H9 (cell line): ENCODE data around the gene PATE3. TPM values are rescaled to one million over a fixed set of nuclear protein-coding genes. Genes with fewer than 3 reads are reported as not detected.

Experiments used
- DNase-seq: peaks from one replicate; pipeline ENCODE4 v3.0.0-alpha.2; 2017
- H2AFZ ChIP-seq: one replicate; pipeline ENCODE4 v1.6.1; 2013; ENCODE audit warnings: mild to moderate bottlenecking, low read length, control low read depth, moderate library complexity
- H2AK5ac ChIP-seq: 2 replicates; pipeline ENCODE4 v1.6.1; 2013; ENCODE audit warnings: low read length, control low read depth, mixed read lengths; ENCODE audit not compliant: insufficient read length
- H2BK120ac ChIP-seq: one replicate; pipeline ENCODE4 v1.6.1; 2013; ENCODE audit warnings: low read depth, mild to moderate bottlenecking, low read length, control low read depth, inconsistent platforms; ENCODE audit not compliant: poor library complexity, severe bottlenecking
- H2BK12ac ChIP-seq: 2 replicates; pipeline ENCODE4 v1.6.1; 2013; ENCODE audit warnings: low read length, control low read depth, mixed read lengths, low read depth; ENCODE audit not compliant: insufficient read length
- H2BK15ac ChIP-seq: 2 replicates; pipeline ENCODE4 v1.6.1; 2013; ENCODE audit warnings: low read depth, low read length, control low read depth
- H2BK20ac ChIP-seq: one replicate; pipeline ENCODE4 v1.6.1; 2013; ENCODE audit warnings: low read depth, mild to moderate bottlenecking, low read length, control low read depth, inconsistent platforms; ENCODE audit not compliant: poor library complexity, severe bottlenecking
- H2BK5ac ChIP-seq: 2 replicates; pipeline ENCODE4 v1.6.1; 2013; ENCODE audit warnings: low read length, control low read depth, mixed read lengths; ENCODE audit not compliant: insufficient read length
- H3K14ac ChIP-seq: 2 replicates; pipeline ENCODE4 v1.6.1; 2013; ENCODE audit warnings: low read length, control low read depth; ENCODE audit not compliant: insufficient read depth
- H3K18ac ChIP-seq: 2 replicates; pipeline ENCODE4 v1.6.1; 2013; ENCODE audit warnings: low read depth, mild to moderate bottlenecking, mixed read lengths, low read length, control low read depth; ENCODE audit not compliant: insufficient read length
- H3K23ac ChIP-seq: 2 replicates; pipeline ENCODE4 v1.6.1; 2013; ENCODE audit warnings: low read length, control low read depth, mixed read lengths, low read depth; ENCODE audit not compliant: insufficient read length
- H3K23me2 ChIP-seq: 2 replicates; pipeline ENCODE4 v1.6.1; 2013; ENCODE audit warnings: low read depth, mild to moderate bottlenecking, mixed read lengths, low read length, control low read depth; ENCODE audit not compliant: insufficient read length, poor library complexity, severe bottlenecking
- H3K27ac ChIP-seq: 2 replicates; pipeline ENCODE4 v1.5.1; 2013; ENCODE audit warnings: low read length, control low read depth, mixed read lengths, low read depth; ENCODE audit not compliant: insufficient read length
- H3K27me3 ChIP-seq: 2 replicates; pipeline ENCODE4 v1.6.1; 2013; ENCODE audit warnings: low read length, control low read depth, inconsistent platforms; ENCODE audit not compliant: insufficient read depth
- H3K4ac ChIP-seq: 2 replicates; pipeline ENCODE4 v1.6.1; 2013; ENCODE audit warnings: low read depth, mild to moderate bottlenecking, control low read depth, inconsistent platforms, low read length, moderate library complexity
- H3K4me1 ChIP-seq: 2 replicates; pipeline ENCODE4 v1.6.1; 2013; ENCODE audit warnings: low read length, control low read depth, inconsistent platforms; ENCODE audit not compliant: insufficient read depth
- H3K4me2 ChIP-seq: 2 replicates; pipeline ENCODE4 v1.6.1; 2013; ENCODE audit warnings: low read length, control low read depth, mixed read lengths; ENCODE audit not compliant: insufficient read length, insufficient read depth
- H3K56ac ChIP-seq: 2 replicates; pipeline ENCODE4 v1.6.1; 2013; ENCODE audit warnings: low read depth, mild to moderate bottlenecking, mixed read lengths, low read length, control low read depth; ENCODE audit not compliant: insufficient read length
- H3K79me1 ChIP-seq: 2 replicates; pipeline ENCODE4 v1.6.1; 2013; ENCODE audit warnings: low read depth, mild to moderate bottlenecking, moderate library complexity, low read length, control low read depth, inconsistent platforms; ENCODE audit not compliant: insufficient read depth, poor library complexity, severe bottlenecking
- H3K79me2 ChIP-seq: 2 replicates; pipeline ENCODE4 v1.6.1; 2013; ENCODE audit warnings: low read length, control low read depth, inconsistent platforms; ENCODE audit not compliant: insufficient read depth
- H3K9ac ChIP-seq: 2 replicates; pipeline ENCODE4 v1.6.1; 2013; ENCODE audit warnings: low read length, control low read depth, mixed read lengths; ENCODE audit not compliant: insufficient read length; ENCODE audit errors: extremely low read depth
- H3K9me3 ChIP-seq: one replicate; pipeline ENCODE4 v1.6.1; 2013; ENCODE audit warnings: low read depth, low read length, inconsistent platforms; ENCODE audit not compliant: control insufficient read depth
- H3T11ph ChIP-seq: one replicate; pipeline ENCODE4 v1.6.1; 2013; ENCODE audit warnings: mild to moderate bottlenecking, low read length, control low read depth, inconsistent platforms
- H4K20me1 ChIP-seq: one replicate; pipeline ENCODE4 v1.6.1; 2013; ENCODE audit not compliant: control insufficient read depth, insufficient read length, insufficient read depth
- H4K5ac ChIP-seq: 2 replicates; pipeline ENCODE4 v1.6.1; 2013; ENCODE audit warnings: low read depth, mild to moderate bottlenecking, mixed read lengths, low read length, control low read depth; ENCODE audit not compliant: insufficient read length
- H4K8ac ChIP-seq: replicated peaks from 2 replicates; pipeline ENCODE4 v1.6.1; 2013; ENCODE audit warnings: low read length, control low read depth, mixed read lengths, low read depth; ENCODE audit not compliant: insufficient read length
- H4K91ac ChIP-seq: 2 replicates; pipeline ENCODE4 v1.6.1; 2013; ENCODE audit warnings: low read depth, mild to moderate bottlenecking, moderate library complexity, mixed read lengths, low read length, control low read depth; ENCODE audit not compliant: insufficient read length
- H3K27ac Mint-ChIP-seq, 3 experiments: 2 replicates in 2 of 3; 3 replicates in 1 of 3; pipeline ENCODE4 v1.8.0; 2020 to 2021; ENCODE audit warnings: mixed read lengths in 3 of 3, mild to moderate bottlenecking in 1 of 3, moderate library complexity in 1 of 3
- H3K27me3 Mint-ChIP-seq: 2 replicates; pipeline ENCODE4 v1.8.0; 2021; ENCODE audit warnings: low read depth, mild to moderate bottlenecking, moderate library complexity, mixed read lengths
- H3K36me3 Mint-ChIP-seq, 3 experiments: 2 replicates in 2 of 3; 3 replicates in 1 of 3; pipeline ENCODE4 v1.8.0; 2020 to 2021; ENCODE audit warnings: low read depth in 3 of 3, mixed read lengths in 3 of 3; ENCODE audit not compliant: insufficient read depth in 1 of 3
- H3K4me1 Mint-ChIP-seq, 2 experiments: 2 replicates each; pipeline ENCODE4 v1.8.0; 2020; ENCODE audit warnings: mixed read lengths in 2 of 2
- H3K4me3 Mint-ChIP-seq, 2 experiments: 2 replicates in 1 of 2; 3 replicates in 1 of 2; pipeline ENCODE4 v1.8.0; 2020 to 2021; ENCODE audit warnings: mild to moderate bottlenecking in 2 of 2, mixed read lengths in 2 of 2, moderate library complexity in 1 of 2
- H3K9me3 Mint-ChIP-seq, 2 experiments: 2 replicates in 1 of 2; 3 replicates in 1 of 2; pipeline ENCODE4 v1.8.0; 2020; ENCODE audit warnings: mild to moderate bottlenecking in 2 of 2, mixed read lengths in 2 of 2, moderate library complexity in 1 of 2
- WGBS: extraction: QIAGEN DNeasy Blood & Tissue Kit; methylation state at CpG from one replicate; pipeline ENCODE4 v1.1.7; 2013; ENCODE audit warnings: missing lambda C conversion rate, low lambda C conversion rate, mixed read lengths; ENCODE audit not compliant: insufficient read length; ENCODE audit errors: extremely low coverage; 5-methylcytosine and 5-hydroxymethylcytosine counted together
- total RNA-seq: library from RNA; stranded (reverse); gene quantifications from 2 replicates; pipeline ENCODE4 v1.2.1, GENCODE V29; 2021
- TF ChIP-seq, protein P1 (sequence below): fragments of 200-600 bp; sonication (generic); conservative IDR thresholded peaks from 3 replicates; pipeline ENCODE4 v1.8.0; 2021; ENCODE audit warnings: antibody characterized with exemption, mild to moderate bottlenecking

The PATE3 gene
- total RNA-seq, 1 experiment from 2014 or later = not detected

DNA sequence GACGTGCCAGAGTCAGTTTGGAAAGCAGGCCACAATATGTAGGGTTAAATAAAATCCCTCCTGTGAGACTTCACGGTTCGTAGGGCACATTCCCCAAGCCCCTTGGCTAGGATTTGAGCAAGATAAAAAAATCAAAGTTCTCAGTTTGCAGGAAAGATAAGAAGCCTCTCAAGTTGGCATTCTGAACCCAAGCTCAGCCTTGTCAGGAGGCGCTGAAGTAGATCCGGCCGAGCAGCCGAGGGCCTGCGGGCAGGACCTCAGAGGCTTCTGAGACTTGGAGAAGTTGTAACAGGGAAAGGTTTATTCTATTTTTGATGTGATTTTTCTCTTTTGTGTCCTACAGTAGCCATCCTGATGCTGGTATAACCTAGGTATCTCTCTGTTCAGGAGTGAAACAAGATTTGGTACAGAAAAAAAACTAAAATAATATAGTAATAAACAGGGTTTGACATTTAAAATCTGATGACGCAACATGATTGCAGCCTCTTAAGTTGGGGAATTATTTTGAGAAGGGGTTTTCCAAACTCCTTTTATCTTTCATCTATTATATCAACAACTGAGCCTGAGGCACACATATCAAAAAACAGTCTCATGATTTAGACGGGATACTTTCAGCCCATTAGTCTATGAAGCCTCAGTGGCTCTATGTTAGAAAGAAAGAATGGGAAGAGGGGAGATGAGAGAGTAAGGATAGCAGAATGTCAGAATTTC is 19.4 kb upstream of the PATE3 start:
- Histone ChIP-seq H4K91ac (no peak overlapping the region), H3K4me1 (no peaks in the 10 kb centered on the region), H2BK15ac (no peak overlapping the region), H2AFZ (no peak overlapping the region), H3K23me2 (no peaks in the 10 kb centered on the region), H3K14ac (no peak overlapping the region), H3K9me3 (no peaks in the 10 kb centered on the region), H3K18ac (no peak overlapping the region), H3K4me2 (no peak overlapping the region), H4K8ac (no peak overlapping the region), H3K23ac (no peak overlapping the region), H3K56ac (no peak overlapping the region), H2AK5ac (no peak overlapping the region), H3K4ac (no peak overlapping the region), H4K20me1 (no peaks in the 10 kb centered on the region), H3K79me1 (no peaks in the 10 kb centered on the region), H2BK20ac (no peak overlapping the region), H4K5ac (no peak overlapping the region), H3K79me2 (no peaks in the 10 kb centered on the region), H3K9ac (no peak overlapping the region), H3K27me3 (no peaks in the 10 kb centered on the region), H3K27ac (no peak overlapping the region), H2BK120ac (no peak overlapping the region), H2BK12ac (no peak overlapping the region), H3T11ph (no peak overlapping the region), H2BK5ac (no peak overlapping the region)
- no peaks in the 10 kb centered on the region for H3K9me3 Mint-ChIP-seq
- TF ChIP-seq, protein P1, sequence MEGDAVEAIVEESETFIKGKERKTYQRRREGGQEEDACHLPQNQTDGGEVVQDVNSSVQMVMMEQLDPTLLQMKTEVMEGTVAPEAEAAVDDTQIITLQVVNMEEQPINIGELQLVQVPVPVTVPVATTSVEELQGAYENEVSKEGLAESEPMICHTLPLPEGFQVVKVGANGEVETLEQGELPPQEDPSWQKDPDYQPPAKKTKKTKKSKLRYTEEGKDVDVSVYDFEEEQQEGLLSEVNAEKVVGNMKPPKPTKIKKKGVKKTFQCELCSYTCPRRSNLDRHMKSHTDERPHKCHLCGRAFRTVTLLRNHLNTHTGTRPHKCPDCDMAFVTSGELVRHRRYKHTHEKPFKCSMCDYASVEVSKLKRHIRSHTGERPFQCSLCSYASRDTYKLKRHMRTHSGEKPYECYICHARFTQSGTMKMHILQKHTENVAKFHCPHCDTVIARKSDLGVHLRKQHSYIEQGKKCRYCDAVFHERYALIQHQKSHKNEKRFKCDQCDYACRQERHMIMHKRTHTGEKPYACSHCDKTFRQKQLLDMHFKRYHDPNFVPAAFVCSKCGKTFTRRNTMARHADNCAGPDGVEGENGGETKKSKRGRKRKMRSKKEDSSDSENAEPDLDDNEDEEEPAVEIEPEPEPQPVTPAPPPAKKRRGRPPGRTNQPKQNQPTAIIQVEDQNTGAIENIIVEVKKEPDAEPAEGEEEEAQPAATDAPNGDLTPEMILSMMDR = no peak
- no CpG with 5 or more reads among the region's 10 CpGs for WGBS
- H3K4me1 Mint-ChIP-seq = peaks cover 6 to 7% of the 10 kb centered on the region in 2 experiments
- H3K27me3 Mint-ChIP-seq = peaks cover 14% of the 10 kb centered on the region
- H3K27ac Mint-ChIP-seq = no peak overlapping the region
- no peak for DNase-seq
- no peak overlapping the region for H3K4me3 Mint-ChIP-seq
- H3K36me3 Mint-ChIP-seq = no peaks in the 10 kb centered on the region; a peak in 1 of 7 replicates
